ENCODE measurements around the gene PHC2.

PHC2 gene

GRCh38 chr1:33366762-33367484 lies 64.0 kb downstream of the PHC2 start:
- no peak for TF ChIP-seq CTCF (IDR thresholded peaks at IDR 0.05; ENCODE audit: borderline replicate concordance, insufficient read depth, low read depth, low read length)
- H3K4me3 ChIP-seq (ENCODE audit: low read depth, low read length): no peak overlapping the region

- no peak for TF ChIP-seq CTCF (IDR thresholded peaks at IDR 0.05; ENCODE audit: borderline replicate concordance, insufficient read depth, low read depth, low read length)
- H3K4me3 ChIP-seq (ENCODE audit: low read depth, low read length): no peak overlapping the region
Observed at GRCh38 chr1:33365560-33365997, 65.3 kb downstream of the PHC2 start.

- no peak for TF ChIP-seq CTCF (IDR thresholded peaks at IDR 0.05; ENCODE audit: borderline replicate concordance, insufficient read depth, low read depth, low read length)
- no peak overlapping the region for H3K4me3 ChIP-seq (ENCODE audit: low read depth, low read length)
Observed at GRCh38 chr1:33364565-33364918, 66.4 kb downstream of the PHC2 start.

- TF ChIP-seq CTCF (IDR thresholded peaks at IDR 0.05; ENCODE audit: borderline replicate concordance, insufficient read depth, low read depth, low read length): no peak
- no peak overlapping the region for H3K4me3 ChIP-seq (ENCODE audit: low read depth, low read length)
Observed at GRCh38 chr1:33363470-33363861, 67.4 kb downstream of the PHC2 start.

- TF ChIP-seq CTCF (IDR thresholded peaks at IDR 0.05; ENCODE audit: borderline replicate concordance, insufficient read depth, low read depth, low read length): no peak
- H3K4me3 ChIP-seq (ENCODE audit: low read depth, low read length): no peak overlapping the region
Observed at GRCh38 chr1:33363021-33363420, 67.9 kb downstream of the PHC2 start.

GRCh38 chr1:33361532-33362235 lies 69.2 kb downstream of the PHC2 start:
- TF ChIP-seq CTCF (IDR thresholded peaks at IDR 0.05; ENCODE audit: borderline replicate concordance, insufficient read depth, low read depth, low read length): no peak
- H3K4me3 ChIP-seq (ENCODE audit: low read depth, low read length): no peak overlapping the region

- no peak overlapping the region for H3K4me3 ChIP-seq (ENCODE audit: low read depth, low read length)
- no peak for TF ChIP-seq CTCF (IDR thresholded peaks at IDR 0.05; ENCODE audit: borderline replicate concordance, insufficient read depth, low read depth, low read length)
Observed at GRCh38 chr1:33360367-33360766, 70.5 kb downstream of the PHC2 start.
